IMR-90 (cell line): ENCODE data around the gene OR4D9. TPM values are rescaled to one million over a fixed set of nuclear protein-coding genes. Genes with fewer than 3 reads are reported as not detected.

Experiments used
- ATAC-seq: fragments of 200-7000 bp; cut with Tn5 transposase; 2 replicates; pipeline ENCODE4 v1.9.1; 2020; ENCODE audit warnings: low read depth, mild to moderate bottlenecking, moderate library complexity
- BruUV-seq: library from RNA; stranded (reverse); fragments of 400-500 nt; replicated peaks from 2 replicates; lab custom pipeline; 2021; lab: Mats Ljungman, UMichigan
- CTCF ChIA-PET: fragments of 300-600 bp; formaldehyde crosslinking; extraction: SDS; loops from one replicate; lab custom pipeline; 2021; ENCODE audit warnings: antibody characterized with exemption; lab: Yijun Ruan, JAX
- POLR2A ChIA-PET: fragments of 300-600 bp; sonication (Branson Sonifier 250); formaldehyde crosslinking; loops from one replicate; lab custom pipeline; 2022; ENCODE audit warnings: antibody characterized with exemption; ENCODE audit not compliant: unreplicated experiment; lab: Charles Lee
- DNase-seq: peaks from one replicate; pipeline ENCODE4 v3.0.0; 2013
- H2AFZ ChIP-seq: replicated peaks from 2 replicates; pipeline ENCODE3; 2013; ENCODE audit warnings: low read length, mild to moderate bottlenecking; ENCODE audit not compliant: poor library complexity
- H2AK5ac ChIP-seq: 2 replicates; pipeline ENCODE4 v1.6.1; 2013; ENCODE audit warnings: low read depth, low read length, inconsistent platforms
- H2AK9ac ChIP-seq: replicated peaks from 2 replicates; pipeline ENCODE3; 2013; ENCODE audit warnings: mild to moderate bottlenecking, low read depth, low read length, moderate library complexity; ENCODE audit not compliant: poor library complexity
- H2BK120ac ChIP-seq: 2 replicates; pipeline ENCODE4 v1.6.1; 2013; ENCODE audit warnings: low read depth, low read length, inconsistent platforms
- H2BK15ac ChIP-seq: 3 replicates; pipeline ENCODE4 v1.6.1; 2013; ENCODE audit warnings: low read depth, low read length, inconsistent platforms
- H2BK20ac ChIP-seq: 2 replicates; pipeline ENCODE4 v1.6.1; 2013; ENCODE audit warnings: low read depth, mild to moderate bottlenecking, inconsistent platforms, low read length, moderate library complexity
- H2BK5ac ChIP-seq: 2 replicates; pipeline ENCODE4 v1.6.1; 2013; ENCODE audit warnings: mild to moderate bottlenecking, low read depth, low read length, inconsistent platforms; ENCODE audit not compliant: poor library complexity, severe bottlenecking
- H3K14ac ChIP-seq: replicated peaks from 2 replicates; pipeline ENCODE4 v1.6.1; 2013; ENCODE audit warnings: low read depth, low read length, inconsistent platforms
- H3K18ac ChIP-seq: 2 replicates; pipeline ENCODE4 v1.6.1; 2013; ENCODE audit warnings: low read depth, low read length, control low read depth
- H3K23ac ChIP-seq: 2 replicates; pipeline ENCODE4 v1.6.1; 2013; ENCODE audit warnings: low read depth, low read length, inconsistent platforms
- H3K27ac ChIP-seq: 2 replicates; pipeline ENCODE4 v1.5.1; 2013; ENCODE audit warnings: mild to moderate bottlenecking, control low read depth, low read length; ENCODE audit not compliant: insufficient read depth
- H3K27me3 ChIP-seq: 2 replicates; pipeline ENCODE4 v1.6.1; 2013; ENCODE audit warnings: low read length; ENCODE audit not compliant: control insufficient read depth, insufficient read depth
- H3K36me3 ChIP-seq: 2 replicates; pipeline ENCODE4 v1.6.1; 2013; ENCODE audit warnings: low read length, mixed read lengths; ENCODE audit not compliant: control insufficient read depth, insufficient read depth
- H3K4ac ChIP-seq: 2 replicates; pipeline ENCODE4 v1.6.1; 2013; ENCODE audit warnings: low read depth, low read length, inconsistent platforms
- H3K4me1 ChIP-seq: 2 replicates; pipeline ENCODE4 v1.6.1; 2013; ENCODE audit warnings: low read length, mixed read lengths; ENCODE audit not compliant: control insufficient read depth, insufficient read depth
- H3K4me2 ChIP-seq: 2 replicates; pipeline ENCODE4 v1.6.1; 2013; ENCODE audit warnings: low read depth, mild to moderate bottlenecking, control low read depth, low read length, moderate library complexity
- H3K4me3 ChIP-seq: 2 replicates; pipeline ENCODE4 v1.5.1; 2013; ENCODE audit warnings: low read depth, mild to moderate bottlenecking, control low read depth, low read length, moderate library complexity; ENCODE audit not compliant: insufficient read depth
- H3K56ac ChIP-seq: 2 replicates; pipeline ENCODE4 v1.6.1; 2013; ENCODE audit warnings: low read length, inconsistent platforms; ENCODE audit not compliant: insufficient read depth; ENCODE audit errors: extremely low read depth
- H3K79me1 ChIP-seq, 2 experiments: 2 replicates each; pipeline ENCODE4 v1.6.1; 2013; ENCODE audit warnings: low read length in 2 of 2, inconsistent platforms in 1 of 2, low read depth in 1 of 2
- H3K9ac ChIP-seq: 2 replicates; pipeline ENCODE4 v1.6.1; 2013; ENCODE audit warnings: low read depth, low read length, control low read depth
- H3K9me1 ChIP-seq: 2 replicates; pipeline ENCODE4 v1.6.1; 2013; ENCODE audit warnings: low read length, inconsistent platforms; ENCODE audit not compliant: insufficient read depth
- H3K9me3 ChIP-seq: 2 replicates; pipeline ENCODE4 v1.6.1; 2013; ENCODE audit warnings: low read length; ENCODE audit not compliant: control insufficient read depth, insufficient read depth
- H4K20me1 ChIP-seq: 2 replicates; pipeline ENCODE4 v1.6.1; 2013; ENCODE audit warnings: low read length, inconsistent platforms; ENCODE audit not compliant: insufficient read depth
- H4K5ac ChIP-seq: 2 replicates; pipeline ENCODE4 v1.6.1; 2013; ENCODE audit warnings: mild to moderate bottlenecking, low read depth, low read length, control low read depth
- H4K8ac ChIP-seq, 2 experiments: 2 replicates each; pipeline ENCODE4 v1.6.1; 2013; ENCODE audit warnings: low read depth in 2 of 2, low read length in 2 of 2, control low read depth in 1 of 2, inconsistent platforms in 1 of 2
- H4K91ac ChIP-seq: 2 replicates; pipeline ENCODE4 v1.6.1; 2013; ENCODE audit warnings: low read depth, low read length, inconsistent platforms; ENCODE audit not compliant: insufficient read depth
- BHLHE40 ChIP-seq: fragments of 150-350 bp; IDR thresholded peaks from 2 replicates; pipeline ENCODE4 v1.6.1; 2016; ENCODE audit warnings: mild to moderate bottlenecking, low read depth, low read length
- CEBPB ChIP-seq: IDR thresholded peaks from 2 replicates; pipeline ENCODE4 v1.6.1; 2012; ENCODE audit warnings: low read depth, low read length, improper control_type of control experiment
- CHD1 ChIP-seq: IDR thresholded peaks from 2 replicates; pipeline ENCODE4 v1.6.1; 2012; ENCODE audit warnings: low read depth, low read length, improper control_type of control experiment
- ELK1 ChIP-seq: fragments of 150-350 bp; IDR thresholded peaks from 2 replicates; pipeline ENCODE4 v1.6.1; 2016; ENCODE audit warnings: low read depth, mild to moderate bottlenecking, low read length, moderate library complexity, borderline replicate concordance
- FOS ChIP-seq: fragments of 150-350 bp; IDR thresholded peaks from 2 replicates; pipeline ENCODE4 v1.6.1; 2016; ENCODE audit warnings: low read depth, low read length
- MAFK ChIP-seq: IDR thresholded peaks from 2 replicates; pipeline ENCODE4 v1.6.1; 2012; ENCODE audit warnings: low read depth, low read length, improper control_type of control experiment
- MAZ ChIP-seq: IDR thresholded peaks from 2 replicates; pipeline ENCODE4 v1.6.1; 2012; ENCODE audit warnings: low read depth, mild to moderate bottlenecking, low read length, improper control_type of control experiment, moderate library complexity, borderline replicate concordance
- MXI1 ChIP-seq: IDR thresholded peaks from 2 replicates; pipeline ENCODE4 v1.6.1; 2012; ENCODE audit warnings: low read depth, mild to moderate bottlenecking, low read length, moderate library complexity, borderline replicate concordance
- NFE2L2 ChIP-seq: fragments of 150-350 bp; IDR thresholded peaks from 2 replicates; pipeline ENCODE4 v1.6.1; 2016; ENCODE audit warnings: low read depth, mild to moderate bottlenecking, low read length
- POLR2A ChIP-seq: IDR thresholded peaks from 2 replicates; pipeline ENCODE4 v1.6.1; 2012; ENCODE audit warnings: mild to moderate bottlenecking, low read depth, low read length
- RAD21 ChIP-seq: IDR thresholded peaks from 2 replicates; pipeline ENCODE4 v1.6.1; 2012; ENCODE audit warnings: low read length, improper control_type of control experiment
- RCOR1 ChIP-seq: IDR thresholded peaks from 2 replicates; pipeline ENCODE4 v1.6.1; 2012; ENCODE audit warnings: mild to moderate bottlenecking, low read length, improper control_type of control experiment; ENCODE audit not compliant: insufficient replicate concordance
- RFX5 ChIP-seq: IDR thresholded peaks from 2 replicates; pipeline ENCODE4 v1.8.0; 2012; ENCODE audit warnings: low read depth, mild to moderate bottlenecking, low read length, moderate library complexity
- SMC3 ChIP-seq: fragments of 150-350 bp; IDR thresholded peaks from 2 replicates; pipeline ENCODE4 v1.6.1; 2016; ENCODE audit warnings: low read depth, mild to moderate bottlenecking, antibody characterized with exemption, low read length, moderate library complexity
- WGBS, 2 experiments: methylation state at CpG; one replicate each; pipeline versions ENCODE4 v1.1.5 to v1.1.7; 2013; ENCODE audit warnings: missing lambda C conversion rate in 2 of 2; ENCODE audit not compliant: insufficient read length in 1 of 2; ENCODE audit errors: extremely low coverage in 2 of 2; 5-methylcytosine and 5-hydroxymethylcytosine counted together
- dilution Hi-C: fragments of 300-500 bp; cut with HindIII; formaldehyde crosslinking; loops from one replicate; pipeline ENCODE4 v1.14.3; 2018; ENCODE audit warnings: low sequenced_read_pairs; ENCODE audit not compliant: unreplicated experiment
- in situ Hi-C: fragments of 300-500 bp; cut with MboI; formaldehyde crosslinking; loops from 3 replicates; pipeline ENCODE4 v1.14.3; 2019; ENCODE audit warnings: low sequenced_read_pairs, inconsistent platforms, mixed read lengths
- intact Hi-C: fragments of 100-400 bp; cut with micrococcal nuclease; formaldehyde crosslinking; loops from 2 replicates; pipeline ENCODE4 v1.10.0; 2022
- polyA plus RNA-seq, 3 experiments: library from polyadenylated mRNA; depleted of rRNA; stranded (reverse); fragments of >200 nt; gene quantifications; 2 replicates each; pipeline ENCODE4 v1.2.3, GENCODE V29; 2012; ENCODE audit warnings: low replicate concordance in 1 of 3
- total RNA-seq: library from RNA; depleted of rRNA; stranded (reverse); fragments of >200 nt; gene quantifications from 2 replicates; pipeline ENCODE4 v1.2.3, GENCODE V29; 2012
- TF ChIP-seq, protein P1 (sequence below): fragments of 150-350 bp; IDR thresholded peaks from 2 replicates; pipeline ENCODE4 v1.6.1; 2017; ENCODE audit warnings: mild to moderate bottlenecking, antibody characterized with exemption, low read length, low read depth

OR4D9 gene
- total and polyA plus RNA-seq, 2 of the 4 experiments (the other 2 are of a cell fraction), result not detected

GRCh38 chr11:59475176-59475575, 36.2 kb upstream of the OR4D9 start:
- no peaks in the 10 kb centered on the region for H3K36me3 ChIP-seq
- no peak overlapping the region for H2AK9ac ChIP-seq
- H3K9me3 ChIP-seq, result no peaks in the 10 kb centered on the region
- H3K4me1 ChIP-seq, result no peaks in the 10 kb centered on the region
- WGBS, 2 experiments, result 60% methylated on average over 2 of the region's 9 CpGs; no CpG with 5 or more reads in 1 of the 2 experiments
- H3K79me1 ChIP-seq, result no peaks in the 10 kb centered on the region
- ChIA-PET POLR2A (no interaction called here), CTCF (no interaction called here)
- H3K4ac ChIP-seq, result no peak overlapping the region
- in situ Hi-C loops (no loop called here), intact Hi-C loops (no loop called here), dilution Hi-C loops (no loop called here)
- no peaks in the 10 kb centered on the region for H3K9me1 ChIP-seq
- no peak overlapping the region for H4K5ac ChIP-seq
- no peak overlapping the region for H3K4me3 ChIP-seq
- ATAC-seq (no peak), DNase-seq (no peak)
- H3K27ac ChIP-seq, result no peak overlapping the region
- no peak overlapping the region for H4K91ac ChIP-seq
- no TSS peak for BruUV-seq
- H4K20me1 ChIP-seq, result no peaks in the 10 kb centered on the region
- no peak overlapping the region for H2BK15ac ChIP-seq
- no peak overlapping the region for H3K56ac ChIP-seq
- H2AK5ac ChIP-seq, result no peak overlapping the region
- H2BK5ac ChIP-seq, result no peak overlapping the region
- H3K23ac ChIP-seq, result no peak overlapping the region
- no peak for TF ChIP-seq ELK1
- TF ChIP-seq SMC3, result no peak
- TF ChIP-seq CHD1, result no peak
- TF ChIP-seq NFE2L2, result no peak
- no peak for TF ChIP-seq RCOR1
- TF ChIP-seq RFX5, result no peak
- no peak for TF ChIP-seq BHLHE40
- TF ChIP-seq MAFK, result no peak
- no peak for TF ChIP-seq RAD21
- no peak for TF ChIP-seq POLR2A
- no peak for TF ChIP-seq CEBPB
- TF ChIP-seq FOS, result no peak
- TF ChIP-seq, protein P1, sequence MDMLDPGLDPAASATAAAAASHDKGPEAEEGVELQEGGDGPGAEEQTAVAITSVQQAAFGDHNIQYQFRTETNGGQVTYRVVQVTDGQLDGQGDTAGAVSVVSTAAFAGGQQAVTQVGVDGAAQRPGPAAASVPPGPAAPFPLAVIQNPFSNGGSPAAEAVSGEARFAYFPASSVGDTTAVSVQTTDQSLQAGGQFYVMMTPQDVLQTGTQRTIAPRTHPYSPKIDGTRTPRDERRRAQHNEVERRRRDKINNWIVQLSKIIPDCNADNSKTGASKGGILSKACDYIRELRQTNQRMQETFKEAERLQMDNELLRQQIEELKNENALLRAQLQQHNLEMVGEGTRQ, result no peak
- TF ChIP-seq MXI1, result no peak
- TF ChIP-seq MAZ, result no peak
- H3K27me3 ChIP-seq, result no peaks in the 10 kb centered on the region
- H4K8ac ChIP-seq, result no peak overlapping the region
- no peak overlapping the region for H3K4me2 ChIP-seq
- no peak overlapping the region for H2BK120ac ChIP-seq
- H3K9ac ChIP-seq, result no peak overlapping the region
- H2BK20ac ChIP-seq, result no peak overlapping the region
- H3K14ac ChIP-seq, result no peak overlapping the region
- H3K18ac ChIP-seq, result no peak overlapping the region
- H2AFZ ChIP-seq, result no peak overlapping the region
